Aorta (tissue), 5 donors: ENCODE measurements around the gene ZNF516. TPM values are rescaled to one million over a fixed set of nuclear protein-coding genes. Genes with fewer than 3 reads are reported as not detected.

Experiments
- ATAC-seq: fragments of 200-7000 bp; cut with Tn5 transposase; one replicate; pipeline ENCODE4 v1.9.1; 2022; ENCODE audit warnings: moderate library complexity; ENCODE audit not compliant: low FRiP score
- DNase-seq, 2 donors: peaks; one replicate each; pipeline ENCODE4 v3.0.0-alpha.2; 2020
- H3K27ac ChIP-seq, 2 donors: one replicate each; pipeline ENCODE4 v1.5.1; 2013; ENCODE audit warnings: low read length in 2 of 2, mild to moderate bottlenecking in 2 of 2, moderate library complexity in 2 of 2, control low read depth in 1 of 2, inconsistent platforms in 1 of 2, low read depth in 1 of 2
- H3K27me3 ChIP-seq, 2 donors: one replicate each; pipeline ENCODE4 v1.6.1; 2013; ENCODE audit warnings: control low read depth in 1 of 2, low read length in 1 of 2, mild to moderate bottlenecking in 1 of 2, moderate library complexity in 1 of 2; ENCODE audit not compliant: insufficient read depth in 2 of 2, control insufficient read depth in 1 of 2
- H3K36me3 ChIP-seq, 2 donors: one replicate each; pipeline ENCODE4 v1.6.1; 2013; ENCODE audit warnings: control low read depth in 1 of 2, low read length in 1 of 2, mild to moderate bottlenecking in 1 of 2; ENCODE audit not compliant: insufficient read depth in 2 of 2, control insufficient read depth in 1 of 2
- H3K4me1 ChIP-seq, 2 donors: one replicate each; pipeline ENCODE4 v1.6.1; 2013; ENCODE audit warnings: low read length in 2 of 2, control low read depth in 1 of 2, mild to moderate bottlenecking in 1 of 2, moderate library complexity in 1 of 2; ENCODE audit not compliant: insufficient read depth in 2 of 2, control insufficient read depth in 1 of 2
- H3K4me3 ChIP-seq, 2 donors: one replicate each; pipeline ENCODE4 v1.5.1; 2013; ENCODE audit warnings: low read length in 2 of 2, control low read depth in 1 of 2, mild to moderate bottlenecking in 1 of 2
- H3K9me3 ChIP-seq: one replicate; pipeline ENCODE4 v1.6.1; 2013; ENCODE audit warnings: mild to moderate bottlenecking, low read length; ENCODE audit not compliant: control insufficient read depth
- WGBS, 2 donors: extraction: QIAGEN DNeasy Blood & Tissue Kit; methylation state at CpG; one replicate each; pipeline ENCODE4 v1.1.7; 2013; 5-methylcytosine and 5-hydroxymethylcytosine counted together
- intact Hi-C, 2 donors: fragments of 100-400 bp; cut with DNase I; formaldehyde crosslinking; loops; one replicate each; pipeline versions ENCODE4 v1.14.2 to v1.15.0; 2022
- polyA plus RNA-seq, 2 donors: library from polyadenylated mRNA; stranded (reverse); fragments of 200-250 nt; gene quantifications; one replicate each; pipeline ENCODE4 v1.2.3, GENCODE V29; 2013
- total RNA-seq, 2 donors: library from RNA; stranded (reverse); fragmentation: NEBNext Ultra II Directional; extraction: Animal tissue kit (Norgen Biotek cat#: 25700); gene quantifications; one replicate each; pipeline ENCODE4 v1.2.1, GENCODE V29; 2021
- donor health status: healthy with polysubstance abuse.
- donor health status: Bipolar disorder and iron deficiency.
- donor health status: DM: no; HTN: no; CAD: no.
- donor health status: DM: no; HTN: no; CAD: no.
- donor health status: DM: yes; HTN: yes; CAD: no.

Gene ZNF516
- total and polyA plus RNA-seq, 4 donors: 2.0 to 55.6 (median 17.1) TPM

DNA sequence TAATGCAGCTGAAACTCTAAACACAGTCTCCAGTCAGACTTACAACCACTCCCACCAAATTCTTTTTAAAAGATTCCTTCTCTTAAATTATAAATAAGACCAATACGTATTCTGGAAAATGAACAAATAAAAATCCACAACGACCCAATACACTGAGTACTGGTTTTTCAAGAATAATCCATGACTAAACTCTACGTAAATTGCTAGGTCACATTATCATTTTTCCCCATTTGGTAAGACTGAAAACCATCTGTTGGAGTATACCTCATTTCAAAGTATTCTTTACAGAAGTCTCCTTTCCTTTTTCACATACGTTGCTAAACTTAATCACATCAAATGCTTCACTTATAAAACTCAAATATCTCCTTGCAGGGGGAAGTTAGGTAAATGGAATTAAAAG, 6.0 kb downstream of the ZNF516 start:
- H3K27ac ChIP-seq: no peak overlapping the region
- WGBS, 2 donors: 70 to 72% methylated on average over 4 of the region's 4 CpGs
- ATAC-seq: no peak
- no peaks in the 10 kb centered on the region for H3K9me3 ChIP-seq
- DNase-seq: no peak
- H3K4me1 ChIP-seq: no peaks in the 10 kb centered on the region
- intact Hi-C loops: no loop called here
- H3K36me3 ChIP-seq: no peaks in the 10 kb centered on the region
- H3K4me3 ChIP-seq: no peak overlapping the region
- H3K27me3 ChIP-seq: no peaks in the 10 kb centered on the region

DNA sequence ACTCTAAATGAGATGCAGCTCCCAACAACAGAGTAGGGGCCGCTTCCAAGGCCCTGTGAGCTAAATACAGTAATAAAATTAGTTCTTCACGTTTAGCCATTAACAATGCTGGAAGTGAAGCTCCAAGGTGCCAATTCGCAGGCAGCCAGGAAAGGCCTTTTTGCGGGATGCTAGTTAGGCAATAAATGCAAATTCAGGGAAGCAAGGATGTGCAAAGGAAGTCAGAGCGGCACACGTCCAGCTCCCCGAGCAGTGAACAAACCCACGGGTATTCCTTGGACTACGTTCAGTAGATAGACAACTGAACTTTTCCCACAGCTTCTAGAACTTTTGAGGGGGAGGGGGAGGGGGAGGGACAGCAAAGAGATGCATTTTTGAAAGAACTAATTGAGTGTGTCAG, 6.9 kb downstream of the ZNF516 start:
- no peaks in the 10 kb centered on the region for H3K36me3 ChIP-seq
- no peak overlapping the region for H3K4me3 ChIP-seq
- no peaks in the 10 kb centered on the region for H3K4me1 ChIP-seq
- 74 to 77% methylated on average over 9 of the region's 9 CpGs for WGBS, 2 donors
- intact Hi-C loops: no loop called here
- ATAC-seq: no peak
- no peaks in the 10 kb centered on the region for H3K27me3 ChIP-seq
- no peak overlapping the region for H3K27ac ChIP-seq
- DNase-seq: no peak
- H3K9me3 ChIP-seq: no peaks in the 10 kb centered on the region

DNA sequence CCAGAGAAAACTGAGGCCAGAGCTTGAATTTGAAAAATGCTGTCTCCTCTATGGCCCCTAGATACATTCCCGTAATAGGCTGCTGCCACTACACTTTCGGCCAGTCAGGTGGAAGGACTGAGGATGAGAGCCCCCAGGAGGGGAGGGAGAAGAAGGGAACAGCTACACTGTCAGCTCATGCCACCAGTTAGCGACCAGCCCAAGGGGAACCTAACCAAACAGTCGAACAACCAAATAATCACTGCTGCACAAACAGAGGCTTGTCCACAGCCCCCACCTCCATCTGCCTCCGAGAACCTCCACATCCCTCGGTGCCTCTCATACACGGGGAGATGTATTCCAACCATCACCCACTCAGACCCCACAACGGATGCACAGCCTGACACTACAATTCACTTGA, 7.3 kb downstream of the ZNF516 start:
- H3K27ac ChIP-seq: no peak overlapping the region
- no peaks in the 10 kb centered on the region for H3K36me3 ChIP-seq
- H3K27me3 ChIP-seq: no peaks in the 10 kb centered on the region
- 82 to 85% methylated on average over 8 of the region's 8 CpGs for WGBS, 2 donors
- DNase-seq (no peak), ATAC-seq (no peak)
- H3K4me3 ChIP-seq: no peak overlapping the region
- no peaks in the 10 kb centered on the region for H3K4me1 ChIP-seq
- intact Hi-C loops: no loop called here
- no peaks in the 10 kb centered on the region for H3K9me3 ChIP-seq

DNA sequence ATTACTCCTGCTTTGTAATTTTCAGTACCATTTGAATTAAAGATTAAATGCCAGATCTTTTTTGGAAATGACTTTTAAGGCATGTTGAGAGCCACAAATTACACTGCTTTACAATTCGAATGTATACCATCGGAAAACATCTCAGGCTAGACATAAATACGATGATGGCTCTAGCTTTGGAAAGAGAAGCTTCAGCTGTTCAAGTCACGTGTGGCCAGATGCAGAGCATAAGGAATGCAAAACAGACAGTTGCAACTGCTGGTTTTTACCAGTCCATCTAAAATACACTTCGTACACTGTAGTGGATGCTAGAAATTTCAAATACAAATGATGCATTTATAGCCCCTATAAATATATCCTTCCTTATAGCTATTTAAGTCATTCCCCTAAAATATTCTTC, 8.0 kb downstream of the ZNF516 start:
- no peaks in the 10 kb centered on the region for H3K9me3 ChIP-seq
- H3K27me3 ChIP-seq: no peaks in the 10 kb centered on the region
- no peak overlapping the region for H3K27ac ChIP-seq
- WGBS, 2 donors: 87 to 91% methylated on average over 5 of the region's 5 CpGs
- no peak overlapping the region for H3K4me3 ChIP-seq
- no peaks in the 10 kb centered on the region for H3K4me1 ChIP-seq
- intact Hi-C loops: no loop called here
- H3K36me3 ChIP-seq: no peaks in the 10 kb centered on the region
- no peak for ATAC-seq
- DNase-seq: no peak

DNA sequence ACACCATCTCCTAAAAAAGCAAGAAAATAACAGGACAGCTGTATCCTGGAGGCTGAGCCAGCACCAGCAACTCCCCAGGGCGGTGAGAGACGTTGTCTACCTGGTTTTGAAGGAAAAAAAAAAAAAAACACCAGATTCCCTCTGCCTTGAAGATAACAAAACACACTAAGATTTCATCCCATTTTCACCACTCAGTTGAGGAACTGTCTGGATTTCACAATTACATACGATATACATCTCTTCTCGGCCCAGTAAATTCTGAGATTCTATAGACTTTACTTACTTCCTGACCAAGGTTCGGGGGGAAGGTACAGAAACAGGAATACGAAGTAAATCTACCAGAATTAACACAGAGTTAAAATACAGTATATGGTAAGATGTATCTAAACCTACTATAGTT, 8.5 kb downstream of the ZNF516 start:
- WGBS, 2 donors: 87 to 89% methylated on average over 6 of the region's 6 CpGs
- H3K9me3 ChIP-seq: no peaks in the 10 kb centered on the region
- H3K27me3 ChIP-seq: no peaks in the 10 kb centered on the region
- DNase-seq: no peak
- intact Hi-C loops: no loop called here
- H3K4me3 ChIP-seq: no peak overlapping the region
- no peak for ATAC-seq
- no peaks in the 10 kb centered on the region for H3K36me3 ChIP-seq
- no peaks in the 10 kb centered on the region for H3K4me1 ChIP-seq
- H3K27ac ChIP-seq: no peak overlapping the region

DNA sequence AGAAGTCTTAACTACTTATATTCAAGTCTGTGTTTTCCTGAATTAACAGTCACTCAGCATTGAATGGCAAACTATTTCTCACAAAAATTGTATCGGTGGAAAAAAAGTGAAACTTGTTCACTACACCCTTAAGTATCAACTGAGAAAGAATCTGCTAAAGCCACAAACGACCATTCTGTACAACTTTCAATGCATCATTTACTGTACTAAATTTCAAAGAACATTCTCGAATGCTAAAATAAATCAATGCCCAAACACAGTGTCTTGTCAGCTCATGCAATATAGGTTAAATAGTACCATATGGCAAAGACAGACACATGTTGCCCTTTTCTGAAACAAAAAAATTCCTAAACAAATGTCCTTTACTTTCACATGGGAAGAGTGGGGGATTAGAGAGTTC, 9.0 kb downstream of the ZNF516 start:
- no peak overlapping the region for H3K4me3 ChIP-seq
- no peak for ATAC-seq
- DNase-seq: no peak
- intact Hi-C loops: no loop called here
- H3K27ac ChIP-seq: no peak overlapping the region
- H3K4me1 ChIP-seq: no peaks in the 10 kb centered on the region
- no peaks in the 10 kb centered on the region for H3K27me3 ChIP-seq
- H3K9me3 ChIP-seq: no peaks in the 10 kb centered on the region
- WGBS, 2 donors: 77 to 87% methylated on average over 3 of the region's 3 CpGs
- no peaks in the 10 kb centered on the region for H3K36me3 ChIP-seq

DNA sequence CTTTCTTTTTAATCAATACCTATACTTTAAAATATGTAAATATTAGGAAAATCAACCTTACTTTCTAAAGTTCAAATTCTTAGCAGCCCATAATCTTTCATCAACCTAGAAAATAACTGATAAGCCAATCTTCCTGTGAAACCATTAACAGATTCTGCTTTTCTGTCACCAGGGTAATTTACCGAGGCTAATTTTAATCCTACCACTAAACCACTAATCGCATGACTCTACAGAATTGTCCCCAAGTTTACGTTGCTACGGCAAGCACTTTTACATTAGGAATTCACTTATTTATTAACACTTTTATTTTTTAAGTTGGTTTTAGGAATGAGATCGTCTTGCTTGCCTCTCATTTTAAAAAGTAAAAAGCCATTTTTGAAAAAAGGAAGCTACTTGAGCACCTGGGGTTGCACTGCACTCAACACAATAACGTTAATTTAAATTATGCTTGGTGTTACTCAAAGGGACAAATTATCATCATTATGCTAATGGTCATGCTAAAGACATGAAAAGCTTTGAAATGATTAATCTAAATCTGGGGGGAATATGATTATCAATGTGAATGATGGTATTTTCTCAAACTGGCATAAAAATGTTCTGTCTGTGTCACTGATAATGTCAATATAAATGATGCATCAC, 10.2 kb downstream of the ZNF516 start:
- no peak overlapping the region for H3K4me3 ChIP-seq
- intact Hi-C loops: no loop called here
- ATAC-seq (no peak), DNase-seq (no peak)
- 94 to 97% methylated on average over 6 of the region's 6 CpGs for WGBS, 2 donors
- no peaks in the 10 kb centered on the region for H3K4me1 ChIP-seq
- H3K9me3 ChIP-seq: no peaks in the 10 kb centered on the region
- H3K27ac ChIP-seq: no peak overlapping the region
- no peaks in the 10 kb centered on the region for H3K36me3 ChIP-seq
- no peaks in the 10 kb centered on the region for H3K27me3 ChIP-seq

DNA sequence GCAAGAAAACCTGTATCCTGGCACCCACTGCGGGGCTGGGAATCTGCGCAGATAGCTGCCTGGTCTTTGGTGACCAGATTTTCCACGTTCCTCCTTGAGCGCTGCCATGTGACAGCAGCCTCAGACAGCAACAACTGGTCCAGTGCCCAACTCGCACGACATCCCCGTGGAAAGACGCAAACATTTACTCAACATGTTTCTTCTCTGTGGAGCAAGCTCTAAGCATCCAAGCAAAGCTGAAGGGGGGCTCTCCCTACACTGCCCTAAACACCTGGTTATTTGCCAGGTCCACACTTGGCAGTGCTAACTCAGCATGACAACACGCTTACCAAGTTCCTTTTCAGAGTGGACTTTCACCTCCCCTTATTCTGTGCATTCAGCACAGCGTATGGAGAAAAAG, 11.3 kb downstream of the ZNF516 start:
- intact Hi-C loops: no loop called here
- DNase-seq: no peak
- Histone ChIP-seq H3K27ac (no peak overlapping the region), H3K4me1 (no peaks in the 10 kb centered on the region), H3K4me3 (no peak overlapping the region), H3K9me3 (no peaks in the 10 kb centered on the region), H3K27me3 (no peaks in the 10 kb centered on the region), H3K36me3 (no peaks in the 10 kb centered on the region)
- 91 to 95% methylated on average over 10 of the region's 10 CpGs for WGBS, 2 donors
- no peak for ATAC-seq

DNA sequence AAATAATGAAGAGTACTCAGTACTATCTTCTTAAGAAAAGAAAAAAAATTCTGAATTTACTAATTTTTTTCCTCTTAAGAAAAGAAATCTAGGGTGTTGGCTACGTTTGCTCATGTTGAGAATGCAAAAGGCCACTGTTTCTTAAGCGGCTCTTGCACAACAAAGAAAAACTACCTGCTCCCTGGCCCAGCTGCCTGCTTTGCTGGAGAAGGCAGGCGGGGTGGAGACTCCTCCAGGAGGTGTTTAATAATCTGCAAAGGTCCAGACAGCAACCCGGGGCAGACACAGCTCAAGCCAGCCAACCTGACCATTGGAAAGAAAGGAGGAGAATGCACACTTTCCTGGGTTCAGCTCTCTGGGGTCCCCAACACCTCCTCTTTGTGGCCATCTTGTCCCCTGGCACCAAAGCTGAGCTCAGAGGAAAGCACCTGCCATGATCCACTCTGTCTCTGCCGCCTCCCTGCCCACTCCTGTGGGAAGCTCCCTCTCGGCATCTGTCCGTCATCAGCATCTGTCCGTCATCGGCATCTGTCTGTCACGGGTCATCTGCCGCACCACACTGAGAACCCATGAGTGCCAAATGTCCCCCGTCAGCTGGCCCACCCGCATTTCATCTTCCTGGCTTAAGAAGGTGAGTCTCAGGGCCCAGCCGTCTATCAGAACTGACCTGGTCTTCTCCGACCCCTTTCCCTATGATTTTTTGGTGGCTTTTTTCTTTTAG, 11.9 kb downstream of the ZNF516 start:
- intact Hi-C loops: no loop called here
- H3K27me3 ChIP-seq: no peaks in the 10 kb centered on the region
- H3K9me3 ChIP-seq: no peaks in the 10 kb centered on the region
- ATAC-seq (no peak), DNase-seq (peak in 1 of 2 donors; percentile 66)
- no peak overlapping the region for H3K4me3 ChIP-seq
- no peak overlapping the region for H3K27ac ChIP-seq
- H3K4me1 ChIP-seq: no peaks in the 10 kb centered on the region
- H3K36me3 ChIP-seq: no peaks in the 10 kb centered on the region
- WGBS, 2 donors: 93 to 94% methylated on average over 15 of the region's 15 CpGs
